Measurements from ENCODE around the gene CYP24A1.

The CYP24A1 gene

GRCh38 chr20:54173653-54174456 lies at the start of gene CYP24A1:
CYP24A1 (minus strand) TSS chr20:54173986; CDS start chr20:54173579, 407 bp downstream.
- DNase-seq (ENCODE audit: low spot score) = no peak

- no peak for DNase-seq (ENCODE audit: low spot score)
These were observed 49.5 kb upstream of the CYP24A1 start for GRCh38 chr20:54223285-54223684.

- no peak for DNase-seq (ENCODE audit: low spot score)
These were observed 48.5 kb upstream of the CYP24A1 start for GRCh38 chr20:54221996-54222890.

GRCh38 chr20:54221353-54221752 lies 47.6 kb upstream of the CYP24A1 start:
- no peak for DNase-seq (ENCODE audit: low spot score)

GRCh38 chr20:54220722-54221121 lies 46.9 kb upstream of the CYP24A1 start:
- DNase-seq (ENCODE audit: low spot score) = no peak

- DNase-seq (ENCODE audit: low spot score) = peak; percentile 62
These were observed 46.1 kb upstream of the CYP24A1 start for GRCh38 chr20:54219751-54220426.

GRCh38 chr20:54218470-54218869 lies 44.7 kb upstream of the CYP24A1 start:
- DNase-seq (ENCODE audit: low spot score) = peak; percentile 56

GRCh38 chr20:54217762-54218161 lies 44.0 kb upstream of the CYP24A1 start:
- no peak for DNase-seq (ENCODE audit: low spot score)

GRCh38 chr20:54215157-54215789 lies 41.5 kb upstream of the CYP24A1 start:
- DNase-seq (ENCODE audit: low spot score) = no peak

- no peak for DNase-seq (ENCODE audit: low spot score)
These were observed 40.8 kb upstream of the CYP24A1 start for GRCh38 chr20:54214566-54214965.

GRCh38 chr20:54212871-54213270 lies 39.1 kb upstream of the CYP24A1 start:
- DNase-seq (ENCODE audit: low spot score) = no peak

- no peak for DNase-seq (ENCODE audit: low spot score)
These were observed 38.4 kb upstream of the CYP24A1 start for GRCh38 chr20:54212226-54212625.

GRCh38 chr20:54209216-54209813 lies 35.5 kb upstream of the CYP24A1 start:
- no peak for DNase-seq (ENCODE audit: low spot score)

- DNase-seq (ENCODE audit: low spot score) = peak; percentile 21
These were observed 34.9 kb upstream of the CYP24A1 start for GRCh38 chr20:54208548-54209176.

- peak; percentile 82 for DNase-seq (ENCODE audit: low spot score)
These were observed 34.2 kb upstream of the CYP24A1 start, which contains the start of gene PFDN4 for GRCh38 chr20:54207743-54208547. PFDN4 (plus strand) TSS chr20:54208087; CDS start chr20:54208101, 14 bp downstream.

GRCh38 chr20:54207053-54207742 lies 33.4 kb upstream of the CYP24A1 start:
- no peak for DNase-seq (ENCODE audit: low spot score)

- no peak for DNase-seq (ENCODE audit: low spot score)
These were observed 31.7 kb upstream of the CYP24A1 start for GRCh38 chr20:54205450-54205849.

- no peak for DNase-seq (ENCODE audit: low spot score)
These were observed 30.7 kb upstream of the CYP24A1 start for GRCh38 chr20:54204481-54204880.

- no peak for DNase-seq (ENCODE audit: low spot score)
These were observed 30.3 kb upstream of the CYP24A1 start for GRCh38 chr20:54204063-54204462.

Data from kidney capillary endothelial cell (primary cell).